ENCODE results near the gene GPR32. TPM values are rescaled to one million over a fixed set of nuclear protein-coding genes. Genes with fewer than 3 reads are reported as not detected.

The GPR32 gene
- total RNA-seq, 2 experiments from 2014 or later = not detected

DNA sequence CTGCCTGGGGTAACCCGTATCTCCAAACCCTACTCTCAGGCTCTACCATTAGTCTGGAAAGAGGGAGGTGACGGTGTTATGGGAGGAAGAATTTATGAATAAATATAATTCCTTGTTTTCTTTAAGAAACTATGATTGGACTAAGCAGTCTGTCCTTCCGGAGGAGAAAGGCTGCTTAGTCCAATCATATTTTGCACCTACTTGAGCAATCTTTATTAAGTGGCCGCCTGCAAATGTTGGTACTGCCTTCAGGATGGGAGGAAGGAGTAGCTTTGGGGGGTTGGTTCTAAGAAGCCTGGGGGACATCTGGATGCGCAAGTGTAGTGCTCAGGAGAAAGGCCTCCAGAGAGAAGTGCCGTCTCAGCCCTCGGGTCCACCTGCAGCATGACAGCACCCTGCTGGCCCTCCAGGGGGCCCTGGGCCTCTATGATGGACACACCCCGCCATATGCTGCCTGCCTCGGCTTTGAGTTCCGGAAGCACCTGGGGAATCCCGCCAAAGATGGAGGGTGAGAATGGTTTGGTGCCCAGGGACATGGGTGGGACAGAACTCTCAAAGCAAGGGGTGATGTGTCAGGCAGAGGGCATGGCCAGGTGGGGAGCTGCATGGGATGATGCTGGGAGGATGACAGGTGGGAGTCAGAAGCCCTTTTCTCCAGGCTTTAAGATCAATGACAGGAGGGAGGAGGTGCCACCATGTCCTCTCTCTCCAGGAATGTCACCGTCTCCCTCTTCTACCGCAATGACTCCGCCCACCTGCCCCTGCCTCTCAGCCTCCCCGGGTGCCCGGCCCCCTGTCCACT lies 24.0 kb downstream of the GPR32 start:
- DNase-seq (no peak), ATAC-seq (ENCODE audit: low read depth) (peak; percentile 9)
- Mint-ChIP-seq H3K27ac (peak overlapping the region; percentile 25), H3K27me3 (no peaks in the 10 kb centered on the region), H3K4me3 (no peak overlapping the region), H3K9me3 (no peaks in the 10 kb centered on the region), H3K4me1 (peaks cover 2% of the 10 kb centered on the region), H3K36me3 (no peaks in the 10 kb centered on the region)
- POLR2A ChIA-PET = interaction anchor here (0.8 to 2.0 kb wide), 4 partner anchors 10 to 13 kb away, joined by 3 to 12 read pairs (median 6); no protein-coding TSS in a partner anchor

- Mint-ChIP-seq H3K27ac (no peak overlapping the region), H3K9me3 (no peaks in the 10 kb centered on the region), H3K27me3 (no peaks in the 10 kb centered on the region), H3K4me1 (peaks cover 2% of the 10 kb centered on the region), H3K36me3 (peaks cover under 1% of the 10 kb centered on the region), H3K4me3 (no peak overlapping the region)
- DNase-seq (no peak), ATAC-seq (ENCODE audit: low read depth) (no peak)
- POLR2A ChIA-PET = interaction anchor here (0.9 to 2.0 kb wide), 2 partner anchors 9 to 12 kb away, joined by 3 to 12 read pairs; no protein-coding TSS in a partner anchor
These were observed 24.8 kb downstream of the GPR32 start for GRCh38 chr19:50794876-50795663.

DNA sequence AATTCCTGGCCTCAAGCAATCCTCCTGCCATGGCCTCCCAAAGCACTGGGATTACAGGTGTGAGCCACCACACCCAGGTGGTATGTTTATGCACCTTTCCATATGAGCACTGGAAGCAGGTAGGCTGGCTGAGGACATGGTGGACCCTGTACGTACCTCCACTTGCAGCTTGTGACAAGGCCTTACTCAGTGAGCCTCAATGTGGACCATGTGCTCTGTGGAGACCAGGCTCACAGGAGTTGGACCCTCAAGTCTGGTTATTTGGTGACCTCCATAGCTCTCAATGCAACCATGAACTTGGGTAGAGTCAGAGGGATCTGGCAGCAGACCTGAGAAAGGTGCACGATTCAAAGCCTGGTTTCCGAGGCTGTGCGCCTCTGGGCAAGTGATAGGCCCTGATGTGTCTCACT lies 25.4 kb downstream of the GPR32 start:
- Mint-ChIP-seq H3K9me3 (no peaks in the 10 kb centered on the region), H3K4me3 (no peak overlapping the region), H3K27me3 (no peaks in the 10 kb centered on the region), H3K36me3 (peaks cover 2% of the 10 kb centered on the region), H3K4me1 (peaks cover 2% of the 10 kb centered on the region), H3K27ac (no peak overlapping the region)
- POLR2A ChIA-PET = interaction anchor here (2.0 kb wide), 1 partner anchor 9 kb away, joined by 12 read pairs; no protein-coding TSS in a partner anchor
- DNase-seq (no peak), ATAC-seq (ENCODE audit: low read depth) (no peak)

DNA sequence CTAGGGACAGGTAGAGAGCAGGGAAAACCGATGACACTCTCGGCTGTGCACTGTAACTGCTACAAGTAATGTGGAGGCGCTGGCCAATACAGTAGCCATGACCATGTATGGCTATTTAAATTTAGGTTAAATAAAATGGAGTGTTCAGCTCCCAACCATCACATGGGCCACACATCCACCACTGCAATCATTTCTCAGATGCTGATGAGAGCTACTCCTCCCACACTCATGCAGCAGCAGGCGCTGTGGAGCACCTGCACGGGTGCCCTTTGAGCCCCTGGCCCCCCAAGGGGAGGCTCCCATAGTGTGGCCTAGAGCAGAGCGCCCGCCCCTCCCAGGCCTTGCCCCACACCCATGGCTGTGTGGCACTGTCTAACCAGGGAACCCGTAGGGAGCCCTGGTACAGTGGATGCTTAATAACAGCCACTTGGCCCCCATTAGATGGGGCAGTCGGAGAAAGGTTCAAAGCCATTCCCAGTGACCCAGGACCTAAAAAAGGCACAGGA lies 25.9 kb downstream of the GPR32 start:
- Mint-ChIP-seq H3K27me3 (no peaks in the 10 kb centered on the region), H3K9me3 (no peaks in the 10 kb centered on the region), H3K27ac (no peak overlapping the region), H3K4me1 (peaks cover 5% of the 10 kb centered on the region), H3K4me3 (no peak overlapping the region), H3K36me3 (peaks cover 6% of the 10 kb centered on the region)
- DNase-seq = no peak
- POLR2A ChIA-PET = interaction anchor here (2.0 kb wide), 1 partner anchor 8 kb away, joined by 12 read pairs; no protein-coding TSS in a partner anchor
- ATAC-seq (ENCODE audit: low read depth) = no peak

DNA sequence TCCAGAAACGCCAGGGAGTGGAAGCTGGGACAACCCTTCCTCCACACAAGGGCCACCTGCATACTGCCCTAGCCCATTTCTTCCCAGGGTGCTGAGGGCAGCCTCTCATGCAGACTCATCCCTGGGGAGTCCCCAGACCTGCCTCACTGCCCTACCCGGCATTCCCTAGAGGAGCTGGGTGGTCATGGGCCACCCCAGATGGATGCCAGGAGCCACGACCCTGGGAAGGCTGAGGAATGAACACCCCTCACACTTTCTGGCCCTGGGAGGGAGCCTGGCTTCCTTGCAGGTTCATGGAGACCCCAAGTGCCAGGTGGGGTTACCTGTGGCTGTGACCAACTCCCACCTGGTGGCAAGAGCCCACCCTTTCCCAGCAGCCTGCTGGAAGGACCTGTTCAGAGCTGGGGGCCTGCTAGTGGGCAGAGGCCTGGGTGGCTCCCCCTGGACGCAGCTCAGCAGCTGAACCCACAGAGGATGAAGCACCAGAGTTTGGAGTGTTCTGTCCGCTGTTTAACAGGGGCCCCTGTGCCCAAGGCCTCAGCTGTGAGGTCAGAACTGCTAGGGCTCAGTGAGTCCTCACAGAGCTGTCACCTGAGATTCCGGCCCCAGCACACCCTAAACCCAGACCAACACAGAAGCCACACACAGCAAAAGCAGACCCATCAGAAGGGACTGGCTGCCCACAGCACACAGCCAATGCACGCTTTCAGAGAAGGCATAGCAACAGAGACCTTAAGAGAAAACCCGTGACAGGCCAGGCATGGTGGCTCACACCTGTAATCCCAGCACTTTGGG lies 26.6 kb downstream of the GPR32 start:
- H3K27ac Mint-ChIP-seq = no peak overlapping the region
- no peaks in the 10 kb centered on the region for H3K9me3 Mint-ChIP-seq
- POLR2A ChIA-PET = no interaction called here
- no peak overlapping the region for H3K4me3 Mint-ChIP-seq
- no peak for DNase-seq
- H3K4me1 Mint-ChIP-seq = peaks cover 7% of the 10 kb centered on the region
- H3K36me3 Mint-ChIP-seq = peaks cover 7% of the 10 kb centered on the region
- no peak for ATAC-seq (ENCODE audit: low read depth)
- H3K27me3 Mint-ChIP-seq = no peaks in the 10 kb centered on the region

DNA sequence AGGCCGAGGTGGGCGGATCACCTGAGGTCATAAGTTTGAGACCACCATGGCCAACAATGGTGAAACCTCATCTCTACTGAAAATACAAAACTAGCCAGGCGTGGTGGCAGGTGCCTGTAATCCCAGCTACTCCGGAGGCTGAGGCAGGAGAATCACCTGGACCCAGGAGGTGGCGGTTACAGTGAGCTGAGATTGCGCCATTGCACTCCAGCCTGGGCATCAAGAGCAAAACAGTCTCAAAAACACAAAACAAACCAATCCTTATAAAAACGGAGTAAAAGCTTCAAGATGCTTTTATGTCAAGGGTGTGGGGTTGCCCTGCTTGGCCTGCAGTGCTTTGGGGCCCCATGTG lies 27.1 kb downstream of the GPR32 start:
- Mint-ChIP-seq H3K36me3 (peaks cover 10% of the 10 kb centered on the region), H3K27me3 (no peaks in the 10 kb centered on the region), H3K9me3 (no peaks in the 10 kb centered on the region), H3K4me1 (peaks cover 12% of the 10 kb centered on the region), H3K4me3 (no peak overlapping the region), H3K27ac (no peak overlapping the region)
- DNase-seq (no peak), ATAC-seq (ENCODE audit: low read depth) (no peak)
- POLR2A ChIA-PET = no interaction called here

GRCh38 chr19:50797781-50798658 lies 27.8 kb downstream of the GPR32 start:
- Mint-ChIP-seq H3K9me3 (no peaks in the 10 kb centered on the region), H3K4me3 (no peak overlapping the region), H3K27me3 (no peaks in the 10 kb centered on the region), H3K27ac (no peak overlapping the region), H3K36me3 (peaks cover 14% of the 10 kb centered on the region), H3K4me1 (peaks cover 17% of the 10 kb centered on the region)
- no peak for DNase-seq
- POLR2A ChIA-PET = no interaction called here
- no peak for ATAC-seq (ENCODE audit: low read depth)

DNA sequence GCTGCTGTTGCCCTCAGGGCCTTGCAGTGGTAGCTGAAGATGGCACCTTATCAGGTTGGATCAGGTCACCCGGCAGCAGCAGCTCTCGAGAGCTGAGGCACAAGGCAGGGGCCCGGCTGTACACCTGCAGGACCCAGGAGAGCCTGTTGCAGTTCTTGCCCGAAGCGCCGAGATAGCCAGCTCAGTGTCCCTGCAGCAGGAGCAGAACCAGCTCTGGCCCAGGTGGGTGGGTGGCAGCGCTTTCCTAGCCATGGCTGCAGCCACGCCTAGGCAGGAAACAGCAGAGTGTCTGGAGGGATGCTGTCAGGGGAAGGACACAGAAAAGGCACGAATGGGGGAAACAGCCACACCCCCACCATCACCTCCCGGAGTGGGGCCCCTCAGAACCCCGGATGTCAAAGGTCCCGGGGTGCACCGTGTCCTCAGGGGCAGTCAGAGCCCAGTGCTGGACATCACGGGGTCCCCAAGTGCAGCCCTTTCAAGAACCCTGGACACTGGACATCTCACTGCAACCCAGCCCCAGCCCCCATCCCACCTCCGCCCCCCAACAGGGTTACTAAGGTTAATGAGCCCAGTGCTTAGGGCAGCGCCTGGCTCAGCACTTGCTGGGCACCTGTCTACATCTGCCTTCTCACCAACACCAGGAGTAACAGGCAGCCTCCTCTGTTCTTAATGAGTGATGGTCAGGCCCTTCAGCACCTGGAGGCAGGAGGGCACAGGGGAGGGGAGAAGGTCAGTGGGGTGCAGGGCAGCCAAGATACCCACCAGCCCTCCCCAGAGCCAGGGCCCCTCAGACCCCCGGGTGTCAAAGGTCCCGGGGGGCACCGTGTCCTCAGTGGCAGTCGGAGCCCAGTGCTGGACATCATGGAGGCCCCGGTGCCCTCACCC lies 28.6 kb downstream of the GPR32 start:
- no peak overlapping the region for H3K27ac Mint-ChIP-seq
- POLR2A ChIA-PET = no interaction called here
- no peaks in the 10 kb centered on the region for H3K9me3 Mint-ChIP-seq
- DNase-seq (no peak), ATAC-seq (ENCODE audit: low read depth) (no peak)
- H3K4me1 Mint-ChIP-seq = peaks cover 23% of the 10 kb centered on the region
- H3K4me3 Mint-ChIP-seq = no peak overlapping the region
- H3K36me3 Mint-ChIP-seq = peaks cover 19% of the 10 kb centered on the region
- H3K27me3 Mint-ChIP-seq = no peaks in the 10 kb centered on the region

GRCh38 chr19:50799547-50799851 lies 29.2 kb downstream of the GPR32 start:
- H3K36me3 Mint-ChIP-seq = peaks cover 21% of the 10 kb centered on the region
- no peak overlapping the region for H3K27ac Mint-ChIP-seq
- H3K4me1 Mint-ChIP-seq = peaks cover 21% of the 10 kb centered on the region
- H3K4me3 Mint-ChIP-seq = no peak overlapping the region
- no peaks in the 10 kb centered on the region for H3K27me3 Mint-ChIP-seq
- no peaks in the 10 kb centered on the region for H3K9me3 Mint-ChIP-seq
- ATAC-seq (ENCODE audit: low read depth) (no peak), DNase-seq (no peak)
- POLR2A ChIA-PET = no interaction called here

GRCh38 chr19:50801107-50801506 lies 30.8 kb downstream of the GPR32 start:
- POLR2A ChIA-PET = interaction anchor here (0.8 kb wide), 2 partner anchors 14 to 59 kb away, joined by 3 read pairs; no protein-coding TSS in a partner anchor
- DNase-seq = no peak
- H3K27me3 Mint-ChIP-seq = no peaks in the 10 kb centered on the region
- no peak for ATAC-seq (ENCODE audit: low read depth)
- no peaks in the 10 kb centered on the region for H3K9me3 Mint-ChIP-seq
- H3K36me3 Mint-ChIP-seq = peaks cover 21% of the 10 kb centered on the region
- no peak overlapping the region for H3K4me3 Mint-ChIP-seq
- peaks cover 25% of the 10 kb centered on the region for H3K4me1 Mint-ChIP-seq
- no peak overlapping the region for H3K27ac Mint-ChIP-seq

DNA sequence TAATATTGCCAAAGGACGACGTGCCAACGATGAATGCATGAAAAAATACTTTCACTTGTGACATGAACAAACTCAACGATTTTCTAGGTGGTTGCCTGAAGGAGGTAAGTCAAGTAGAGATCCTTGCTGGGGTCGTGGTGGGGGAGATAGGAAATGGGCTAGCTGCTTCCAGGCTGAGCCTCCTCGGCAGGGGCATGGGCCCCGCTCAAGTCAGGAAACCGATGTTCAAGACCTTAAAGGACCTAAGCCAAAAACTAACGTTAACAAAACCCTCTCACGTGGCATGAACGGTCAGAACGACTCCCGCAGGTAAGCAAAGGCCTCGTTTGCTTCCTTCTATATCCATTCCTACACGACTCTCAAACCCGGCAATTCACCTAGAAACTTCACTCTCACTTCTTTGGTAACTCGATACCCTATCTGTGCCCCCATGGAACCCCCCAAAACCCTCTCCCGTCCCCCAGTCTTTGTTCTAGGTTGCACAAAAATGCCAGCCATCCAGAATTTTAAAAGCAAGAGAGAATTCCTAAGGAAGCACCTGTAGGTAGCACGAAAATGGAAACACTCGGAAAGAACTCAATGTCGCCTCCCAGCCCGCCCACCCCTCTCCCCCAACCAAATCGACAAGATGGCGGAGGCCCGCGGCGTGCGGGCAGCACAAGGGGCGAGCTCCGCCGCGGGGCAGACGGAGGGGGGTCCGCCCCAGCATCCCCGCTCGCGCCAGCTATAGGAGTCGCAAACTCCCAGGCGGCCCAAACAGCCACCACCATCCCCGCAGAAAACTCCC lies 33.6 kb downstream of the GPR32 start:
- H3K36me3 Mint-ChIP-seq = peaks cover 21% of the 10 kb centered on the region
- peaks cover 6% of the 10 kb centered on the region for H3K27me3 Mint-ChIP-seq
- peak; percentile 1 for ATAC-seq (ENCODE audit: low read depth)
- DNase-seq = no peak
- POLR2A ChIA-PET = interaction anchor here (0.7 to 2.9 kb wide), 6 partner anchors 9 to 293 kb away, joined by 3 to 22 read pairs (median 10); partner anchors contain the start of gene JOSD2
- no peaks in the 10 kb centered on the region for H3K9me3 Mint-ChIP-seq
- peak overlapping the region; percentile 94 for H3K27ac Mint-ChIP-seq
- H3K4me1 Mint-ChIP-seq = peaks cover 25% of the 10 kb centered on the region
- peak overlapping the region; percentile 99 for H3K4me3 Mint-ChIP-seq

Data from activated naive CD8-positive, alpha-beta T cell treated with anti-CD3 and anti-CD28 coated beads, Interleukin-2, amount 10 ng/mL, durations not matched to agents 7 days and 5 days (primary cell).